ENCODE measurements around the gene THAP12.

The THAP12 gene

DNA sequence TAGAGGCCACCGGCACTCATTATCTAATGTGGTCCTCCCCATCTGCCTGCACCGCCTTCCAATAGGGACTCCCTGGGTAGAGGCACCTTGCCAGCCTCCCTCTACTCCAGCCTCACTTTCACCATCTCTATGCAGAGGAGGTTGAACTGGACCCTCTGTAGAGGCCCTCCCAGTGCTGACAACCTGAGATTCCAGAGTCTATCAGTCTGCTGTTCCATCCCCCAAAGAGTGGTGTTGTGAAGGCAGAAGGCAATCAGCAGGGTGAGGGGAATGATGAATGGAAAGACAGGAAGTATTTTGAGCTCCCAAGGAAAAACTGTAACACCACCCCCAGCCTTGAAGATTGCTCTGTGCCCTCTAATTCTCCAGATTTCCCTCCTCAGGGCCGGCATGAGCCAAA lies 77.9 kb downstream of the THAP12 start:
- no peaks in the 10 kb centered on the region for H3K9me3 ChIP-seq (ENCODE audit: severe bottlenecking)
- H3K27me3 ChIP-seq (ENCODE audit: insufficient read depth, poor library complexity, severe bottlenecking) = no peaks in the 10 kb centered on the region
- TF ChIP-seq, protein P1, sequence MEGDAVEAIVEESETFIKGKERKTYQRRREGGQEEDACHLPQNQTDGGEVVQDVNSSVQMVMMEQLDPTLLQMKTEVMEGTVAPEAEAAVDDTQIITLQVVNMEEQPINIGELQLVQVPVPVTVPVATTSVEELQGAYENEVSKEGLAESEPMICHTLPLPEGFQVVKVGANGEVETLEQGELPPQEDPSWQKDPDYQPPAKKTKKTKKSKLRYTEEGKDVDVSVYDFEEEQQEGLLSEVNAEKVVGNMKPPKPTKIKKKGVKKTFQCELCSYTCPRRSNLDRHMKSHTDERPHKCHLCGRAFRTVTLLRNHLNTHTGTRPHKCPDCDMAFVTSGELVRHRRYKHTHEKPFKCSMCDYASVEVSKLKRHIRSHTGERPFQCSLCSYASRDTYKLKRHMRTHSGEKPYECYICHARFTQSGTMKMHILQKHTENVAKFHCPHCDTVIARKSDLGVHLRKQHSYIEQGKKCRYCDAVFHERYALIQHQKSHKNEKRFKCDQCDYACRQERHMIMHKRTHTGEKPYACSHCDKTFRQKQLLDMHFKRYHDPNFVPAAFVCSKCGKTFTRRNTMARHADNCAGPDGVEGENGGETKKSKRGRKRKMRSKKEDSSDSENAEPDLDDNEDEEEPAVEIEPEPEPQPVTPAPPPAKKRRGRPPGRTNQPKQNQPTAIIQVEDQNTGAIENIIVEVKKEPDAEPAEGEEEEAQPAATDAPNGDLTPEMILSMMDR (IDR thresholded peaks at IDR 0.05; ENCODE audit: poor library complexity, severe bottlenecking) = no peak
- no peaks in the 10 kb centered on the region for H3K4me1 ChIP-seq (ENCODE audit: insufficient read depth, poor library complexity, severe bottlenecking)
- ATAC-seq (ENCODE audit: low read depth) = no peak
- H3K4me3 ChIP-seq (ENCODE audit: severe bottlenecking) = no peak overlapping the region
- no peak for DNase-seq (ENCODE audit: low spot score)
- no peaks in the 10 kb centered on the region for H3K36me3 ChIP-seq (ENCODE audit: low read depth)
- H3K27ac ChIP-seq (ENCODE audit: poor library complexity, severe bottlenecking) = no peak overlapping the region
